Thoracic aorta (tissue), 2 donors: Measurements from ENCODE around the gene RTN4R. TPM values are rescaled to one million over a fixed set of nuclear protein-coding genes. Genes with fewer than 3 reads are reported as not detected.

Experiments
- ATAC-seq: fragments of 150-250 bp; one replicate; pipeline ENCODE4 v1.8.0; 2017; ENCODE audit warnings: low read depth; ENCODE audit not compliant: insufficient number of reproducible peaks, low FRiP score
- DNase-seq: peaks from one replicate; pipeline ENCODE4 v3.0.0-alpha.2; 2020; ENCODE audit warnings: low spot score
- H3K27ac ChIP-seq, 2 donors: fragments of 200-600 bp; sonication (generic); 1 replicate in 1 of 2; 2 replicates in 1 of 2; pipeline ENCODE4 v1.5.1; 2016; ENCODE audit warnings: mild to moderate bottlenecking in 2 of 2, moderate library complexity in 2 of 2
- H3K27me3 ChIP-seq: fragments of 200-600 bp; sonication (generic); replicated peaks from 2 replicates; pipeline ENCODE4 v1.6.0; 2016; ENCODE audit warnings: mild to moderate bottlenecking; ENCODE audit not compliant: insufficient read depth
- H3K36me3 ChIP-seq: fragments of 200-600 bp; sonication (generic); one replicate; pipeline ENCODE4 v1.5.1; 2016
- H3K4me1 ChIP-seq, 2 donors: fragments of 200-600 bp; sonication (generic); 1 replicate in 1 of 2; 2 replicates in 1 of 2; pipeline versions ENCODE4 v1.5.1 to v1.6.0; 2016; ENCODE audit warnings: low read depth in 2 of 2, mild to moderate bottlenecking in 1 of 2; ENCODE audit not compliant: control insufficient read depth in 1 of 2
- H3K4me3 ChIP-seq: fragments of 200-600 bp; sonication (generic); 2 replicates; pipeline ENCODE4 v1.5.1; 2016; ENCODE audit warnings: mild to moderate bottlenecking
- H3K9me3 ChIP-seq: fragments of 200-600 bp; sonication (generic); 2 replicates; pipeline ENCODE4 v1.5.1; 2016
- CTCF ChIP-seq: fragments of 200-600 bp; sonication (generic); IDR thresholded peaks from one replicate; pipeline ENCODE4 v1.5.1; 2019; ENCODE audit warnings: antibody characterized with exemption
- total RNA-seq, 2 donors: library from RNA; depleted of rRNA; stranded (reverse); fragments of >200 nt; gene quantifications; one replicate each; pipeline versions ENCODE4 v1.1.0 to v1.2.3, GENCODE V29; 2016

The RTN4R gene
- total RNA-seq, 2 donors from 2014 or later: 7.4 TPM; not detected in 1

- H3K9me3 ChIP-seq: no peaks in the 10 kb centered on the region
- no peak overlapping the region for H3K27ac ChIP-seq
- no peaks in the 10 kb centered on the region for H3K27me3 ChIP-seq
- no peak for DNase-seq
- H3K36me3 ChIP-seq: no peaks in the 10 kb centered on the region
- ATAC-seq: no peak
- H3K4me1 ChIP-seq: peaks cover 0 to 16% of the 10 kb centered on the region in 2 donors
- TF ChIP-seq CTCF: no peak
- H3K4me3 ChIP-seq: no peak overlapping the region
Observed at GRCh38 chr22:20236052-20236717, 31.9 kb downstream of the RTN4R start.

GRCh38 chr22:20235389-20235991 lies 32.6 kb downstream of the RTN4R start:
- Histone ChIP-seq H3K27me3 (no peaks in the 10 kb centered on the region), H3K9me3 (no peaks in the 10 kb centered on the region), H3K27ac (no peak overlapping the region), H3K4me3 (no peak overlapping the region), H3K36me3 (no peaks in the 10 kb centered on the region), H3K4me1 (peaks cover 4 to 23% of the 10 kb centered on the region in 2 donors)
- no peak for TF ChIP-seq CTCF
- no peak for ATAC-seq
- no peak for DNase-seq

- ATAC-seq: no peak
- H3K36me3 ChIP-seq: no peaks in the 10 kb centered on the region
Observed at GRCh38 chr22:20234760-20235388, 33.2 kb downstream of the RTN4R start.

GRCh38 chr22:20234314-20234682 lies 33.8 kb downstream of the RTN4R start:
- no peak for DNase-seq
- no peak for TF ChIP-seq CTCF
- H3K9me3 ChIP-seq: no peaks in the 10 kb centered on the region
- H3K36me3 ChIP-seq: no peaks in the 10 kb centered on the region
- no peaks in the 10 kb centered on the region for H3K27me3 ChIP-seq
- no peak for ATAC-seq
- no peak overlapping the region for H3K4me3 ChIP-seq
- H3K4me1 ChIP-seq: peaks cover 15 to 30% of the 10 kb centered on the region in 2 donors
- no peak overlapping the region for H3K27ac ChIP-seq

More at GRCh38 chr22:20234760-20235388, 33.2 kb downstream of the RTN4R start:
- no peaks in the 10 kb centered on the region for H3K27me3 ChIP-seq
- no peaks in the 10 kb centered on the region for H3K9me3 ChIP-seq
- no peak overlapping the region for H3K4me3 ChIP-seq
- H3K27ac ChIP-seq: no peak overlapping the region
- no peak for TF ChIP-seq CTCF
- H3K4me1 ChIP-seq: peaks cover 9 to 29% of the 10 kb centered on the region in 2 donors
- DNase-seq: no peak
